Neuron (in vitro differentiated cells): ENCODE measurements around the gene MED20.

Source experiments
- H2AFZ ChIP-seq: one replicate; pipeline ENCODE4 v1.6.1; 2013; ENCODE audit warnings: low read depth, mild to moderate bottlenecking, inconsistent platforms, low read length, moderate library complexity
- H3K27me3 ChIP-seq: one replicate; pipeline ENCODE4 v1.6.1; 2013; ENCODE audit warnings: low read length; ENCODE audit not compliant: insufficient read depth
- H3K36me3 ChIP-seq: one replicate; pipeline ENCODE4 v1.6.1; 2013; ENCODE audit warnings: low read length; ENCODE audit not compliant: insufficient read depth
- H3K4me1 ChIP-seq: one replicate; pipeline ENCODE4 v1.6.1; 2013; ENCODE audit warnings: low read length; ENCODE audit not compliant: insufficient read depth
- H3K4me3 ChIP-seq: 2 replicates; pipeline ENCODE4 v1.5.1; 2013; ENCODE audit warnings: mild to moderate bottlenecking, low read length, moderate library complexity
- H3K9me3 ChIP-seq: one replicate; pipeline ENCODE4 v1.6.1; 2013; ENCODE audit warnings: low read length

Gene MED20

GRCh38 chr6:41914869-41915530 lies 5.9 kb downstream of the MED20 start:
- no peaks in the 10 kb centered on the region for H3K9me3 ChIP-seq
- no peak overlapping the region for H2AFZ ChIP-seq
- no peaks in the 10 kb centered on the region for H3K27me3 ChIP-seq
- H3K36me3 ChIP-seq: peaks cover 39% of the 10 kb centered on the region
- H3K4me3 ChIP-seq: no peak overlapping the region
- peaks cover 10% of the 10 kb centered on the region for H3K4me1 ChIP-seq

- H2AFZ ChIP-seq: no peak overlapping the region
- H3K9me3 ChIP-seq: no peaks in the 10 kb centered on the region
- H3K27me3 ChIP-seq: no peaks in the 10 kb centered on the region
- H3K4me1 ChIP-seq: peaks cover 3% of the 10 kb centered on the region
- no peak overlapping the region for H3K4me3 ChIP-seq
- peaks cover 43% of the 10 kb centered on the region for H3K36me3 ChIP-seq
These were observed 6.6 kb downstream of the MED20 start for GRCh38 chr6:41914343-41914742.

DNA sequence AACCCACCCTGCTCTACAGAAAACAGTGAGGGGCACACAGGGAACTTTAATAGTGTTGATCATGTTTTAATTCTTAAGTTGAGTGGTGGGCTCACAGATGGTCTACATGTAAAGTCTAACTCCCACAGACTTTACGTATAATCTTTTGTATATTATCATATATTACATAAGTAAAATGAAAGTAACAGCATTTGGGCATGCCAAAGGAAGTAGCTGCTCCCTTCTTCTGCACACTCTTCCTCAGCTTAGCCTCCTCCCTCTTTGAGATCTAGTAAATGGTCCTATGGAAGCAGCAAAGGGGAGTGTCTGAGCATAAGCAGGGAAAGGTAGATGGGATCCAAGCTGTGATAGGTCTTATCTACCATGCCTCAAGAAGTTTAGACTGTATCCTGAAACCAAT lies 11.2 kb downstream of the MED20 start:
- no peaks in the 10 kb centered on the region for H3K9me3 ChIP-seq
- H3K27me3 ChIP-seq: no peaks in the 10 kb centered on the region
- peaks cover 62% of the 10 kb centered on the region for H3K36me3 ChIP-seq
- no peaks in the 10 kb centered on the region for H3K4me1 ChIP-seq
- no peak overlapping the region for H2AFZ ChIP-seq
- H3K4me3 ChIP-seq: no peak overlapping the region

- H3K4me3 ChIP-seq: no peak overlapping the region
- H3K27me3 ChIP-seq: no peaks in the 10 kb centered on the region
- H3K4me1 ChIP-seq: no peaks in the 10 kb centered on the region
- no peak overlapping the region for H2AFZ ChIP-seq
- peaks cover 31% of the 10 kb centered on the region for H3K36me3 ChIP-seq
- no peaks in the 10 kb centered on the region for H3K9me3 ChIP-seq
These were observed 18.9 kb downstream of the MED20 start for GRCh38 chr6:41901882-41902519.

- Histone ChIP-seq H2AFZ (no peak overlapping the region), H3K4me3 (no peak overlapping the region), H3K36me3 (peaks cover 20% of the 10 kb centered on the region)
These were observed 20.1 kb downstream of the MED20 start for GRCh38 chr6:41900861-41901260.

GRCh38 chr6:41896281-41896680 lies 24.7 kb downstream of the MED20 start:
- Histone ChIP-seq H3K36me3 (peaks cover 4% of the 10 kb centered on the region), H3K4me3 (peak overlapping the region; percentile 75), H3K9me3 (no peaks in the 10 kb centered on the region), H3K4me1 (peaks cover 25% of the 10 kb centered on the region), H3K27me3 (no peaks in the 10 kb centered on the region), H2AFZ (no peak overlapping the region)

More at GRCh38 chr6:41900861-41901260, 20.1 kb downstream of the MED20 start:
- no peaks in the 10 kb centered on the region for H3K27me3 ChIP-seq
- H3K4me1 ChIP-seq: peaks cover 8% of the 10 kb centered on the region
- H3K9me3 ChIP-seq: no peaks in the 10 kb centered on the region

GRCh38 chr6:41895300-41896233 lies 25.4 kb downstream of the MED20 start, which contains the start of gene USP49:
Gene USP49, minus strand, starts transcription at chr6:41895375. Its CDS starts 88,392 bp downstream, at chr6:41806983.
- Histone ChIP-seq H2AFZ (peak within 1 kb of the TSS; percentile 88), H3K36me3 (peaks cover 4% of the 10 kb centered on the region), H3K9me3 (no peaks in the 10 kb centered on the region), H3K27me3 (no peaks in the 10 kb centered on the region), H3K4me3 (peak within 1 kb of the TSS; percentile 75), H3K4me1 (peaks cover 32% of the 10 kb centered on the region)

DNA sequence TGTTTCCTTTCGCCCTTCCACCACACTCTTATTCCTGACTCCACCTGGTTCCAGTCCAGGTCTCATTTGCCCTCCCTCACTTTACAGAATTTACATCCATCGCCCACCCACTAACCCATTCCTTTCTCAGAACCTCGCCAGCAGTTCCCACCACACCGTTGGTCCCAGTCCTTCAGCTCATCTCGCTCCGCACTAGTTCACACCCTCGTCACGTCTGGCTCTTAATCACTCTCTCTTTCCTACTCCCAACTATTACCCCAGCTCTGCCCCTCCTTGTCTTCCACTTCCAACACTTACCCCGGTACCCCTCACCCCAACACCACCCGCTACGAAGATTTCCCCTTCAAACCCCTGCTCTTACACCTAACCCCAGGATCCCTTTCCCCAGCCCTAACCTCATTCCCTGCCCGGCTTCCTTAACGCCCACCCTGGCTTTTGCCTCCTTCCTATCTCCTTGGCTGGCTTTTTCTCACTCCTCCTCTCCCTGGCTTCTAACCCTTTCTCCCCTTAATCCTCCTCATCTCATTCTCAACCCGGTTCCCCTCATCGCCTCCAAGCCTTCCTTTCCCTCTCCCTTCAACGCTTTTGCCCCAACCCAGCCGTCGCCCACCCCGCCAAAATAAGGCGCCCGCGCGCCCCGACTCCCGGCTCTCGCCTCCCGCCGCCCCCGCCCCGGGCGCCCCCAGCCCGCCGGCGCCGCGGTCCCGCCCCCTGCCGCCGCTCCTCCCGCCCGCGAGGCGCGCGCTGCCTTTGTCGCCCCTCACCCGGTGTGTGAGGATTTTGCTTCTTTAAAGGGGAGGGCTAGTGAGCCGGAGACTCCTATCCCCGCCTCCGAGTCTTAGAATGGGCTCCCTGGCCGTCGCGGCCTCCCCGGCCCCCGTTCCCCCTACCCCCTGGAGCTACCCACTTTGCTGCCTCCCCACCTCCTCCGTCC lies 26.3 kb downstream of the MED20 start:
- Histone ChIP-seq H3K9me3 (no peaks in the 10 kb centered on the region), H2AFZ (no peak overlapping the region), H3K4me3 (peak overlapping the region; percentile 75), H3K27me3 (no peaks in the 10 kb centered on the region), H3K36me3 (no peaks in the 10 kb centered on the region), H3K4me1 (peaks cover 32% of the 10 kb centered on the region)

DNA sequence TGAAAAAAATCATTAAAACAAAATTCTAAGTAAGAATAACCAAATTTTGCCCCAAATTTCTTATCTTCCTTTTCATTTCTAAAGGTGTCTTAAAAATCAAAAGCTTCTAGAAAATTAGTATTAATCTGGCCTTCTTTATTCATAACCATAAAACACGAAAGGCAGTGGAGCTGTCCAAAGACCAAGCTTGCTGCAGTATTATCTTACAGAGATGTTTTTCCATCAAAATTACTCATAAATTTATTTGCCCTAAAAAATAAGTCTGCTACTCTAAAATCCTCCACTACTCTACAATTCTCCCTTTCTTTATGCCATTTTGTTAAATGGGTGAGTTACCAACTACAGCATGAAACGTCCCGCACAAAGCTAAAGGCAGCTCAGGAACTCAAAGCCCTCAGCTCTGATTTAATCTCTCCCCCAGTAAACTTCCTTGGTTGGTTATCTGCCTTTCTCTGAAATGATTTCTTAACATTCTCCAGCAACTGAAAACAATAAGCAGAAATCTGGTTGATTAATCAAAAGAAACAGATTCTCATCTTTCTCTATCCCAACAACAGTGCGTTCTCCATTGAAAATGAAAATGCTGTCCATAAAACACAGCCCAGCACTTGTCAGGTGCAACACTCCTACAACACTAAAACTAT lies 27.9 kb downstream of the MED20 start:
- Histone ChIP-seq H2AFZ (peak overlapping the region; percentile 14), H3K4me1 (peaks cover 32% of the 10 kb centered on the region), H3K27me3 (no peaks in the 10 kb centered on the region), H3K4me3 (peak overlapping the region; percentile 75), H3K36me3 (peaks cover 3% of the 10 kb centered on the region), H3K9me3 (no peaks in the 10 kb centered on the region)

DNA sequence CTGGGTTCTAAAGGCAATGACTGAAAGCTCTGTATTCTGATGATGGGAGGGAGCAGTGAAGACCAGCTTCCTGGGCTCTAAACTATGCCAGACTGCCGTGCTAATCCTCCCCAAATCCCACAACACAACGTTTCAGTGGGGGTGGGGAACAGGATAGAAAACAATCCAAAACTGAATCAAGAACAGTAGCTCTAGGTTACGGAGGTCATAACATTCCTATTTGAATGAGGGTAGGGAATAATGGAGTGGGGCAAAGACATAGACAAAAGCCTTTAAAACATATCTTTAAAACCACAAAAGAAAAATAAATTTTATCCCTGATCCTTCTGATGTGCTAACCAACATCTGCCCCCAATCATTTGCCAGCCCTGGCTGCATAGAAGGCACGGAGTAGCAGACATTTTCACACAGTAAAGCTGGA lies 33.6 kb downstream of the MED20 start:
- Histone ChIP-seq H3K4me1 (peaks cover 28% of the 10 kb centered on the region), H3K4me3 (no peak overlapping the region), H3K36me3 (peaks cover 7% of the 10 kb centered on the region), H3K27me3 (no peaks in the 10 kb centered on the region), H2AFZ (no peak overlapping the region), H3K9me3 (no peaks in the 10 kb centered on the region)

DNA sequence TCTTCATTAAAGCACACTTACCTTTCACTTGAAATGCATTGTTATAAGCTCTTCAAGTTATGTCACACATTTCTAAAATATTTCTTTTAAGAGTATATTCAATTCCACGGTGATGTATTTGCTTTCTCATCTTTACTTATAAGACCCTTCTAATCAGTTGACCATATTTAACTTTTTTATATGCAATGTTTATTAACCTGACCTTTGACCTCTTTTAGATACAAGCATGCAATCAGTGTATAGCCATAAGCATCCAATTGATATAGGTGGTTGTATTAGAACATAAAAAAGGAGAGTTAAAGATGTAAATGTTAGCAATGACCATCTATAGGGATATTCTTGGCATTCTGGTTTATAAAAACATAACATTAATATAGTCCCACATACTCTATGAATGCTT lies 35.0 kb downstream of the MED20 start:
- Histone ChIP-seq H3K4me3 (no peak overlapping the region), H3K4me1 (peaks cover 14% of the 10 kb centered on the region), H2AFZ (no peak overlapping the region), H3K9me3 (no peaks in the 10 kb centered on the region), H3K36me3 (peaks cover 7% of the 10 kb centered on the region), H3K27me3 (no peaks in the 10 kb centered on the region)

DNA sequence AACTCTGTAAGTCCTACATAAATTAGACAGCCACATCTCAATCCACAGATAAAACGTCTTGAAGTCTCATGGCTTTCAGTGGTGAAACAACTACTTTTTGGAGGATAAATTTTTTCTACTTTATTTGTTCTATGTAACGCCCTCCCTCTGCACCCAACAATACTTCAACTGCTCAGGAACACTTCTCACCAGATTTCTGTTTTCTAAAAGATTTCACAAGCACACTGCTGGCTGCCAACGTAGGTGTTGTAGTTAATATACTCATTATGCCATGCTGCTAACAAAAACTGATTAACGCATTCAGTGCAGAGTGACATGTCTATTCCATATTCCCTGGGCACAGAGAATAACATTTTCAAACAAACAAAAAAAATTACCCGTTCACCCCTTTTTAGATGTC lies 36.0 kb downstream of the MED20 start:
- Histone ChIP-seq H2AFZ (no peak overlapping the region), H3K9me3 (no peaks in the 10 kb centered on the region), H3K4me1 (peaks cover 11% of the 10 kb centered on the region), H3K4me3 (no peak overlapping the region), H3K27me3 (no peaks in the 10 kb centered on the region), H3K36me3 (peaks cover 7% of the 10 kb centered on the region)
